HepG2 (cell line): ENCODE measurements around the gene MEAK7. TPM values are rescaled to one million over a fixed set of nuclear protein-coding genes. Genes with fewer than 3 reads are reported as not detected.

Source experiments
- ATAC-seq: fragments of 200-7000 bp; cut with Tn5 transposase; 3 replicates; pipeline ENCODE4 v1.9.1; 2020; ENCODE audit warnings: mild to moderate bottlenecking, moderate library complexity
- BruUV-seq: library from RNA; stranded (reverse); fragments of 400-500 nt; replicated peaks from 2 replicates; lab custom pipeline; 2021; lab: Mats Ljungman, UMichigan
- CTCF ChIA-PET: fragments of 300-600 bp; formaldehyde crosslinking; extraction: SDS; loops from one replicate; lab custom pipeline; 2021; ENCODE audit warnings: low total read pairs, inconsistent platforms, low intra/inter-chr PET ratio; lab: Yijun Ruan, JAX
- POLR2A ChIA-PET: fragments of 350-600 bp; sonication (Branson Sonifier 250); formaldehyde crosslinking; loops from one replicate; lab custom pipeline; 2020; ENCODE audit warnings: antibody characterized with exemption, inconsistent platforms; lab: Yijun Ruan, JAX
- DNase-seq: peaks from one replicate; pipeline ENCODE4 v3.0.0-alpha.2; 2015; ENCODE audit warnings: low spot score
- FAIRE-seq: peaks from 3 replicates; lab custom pipeline; 2011; peaks lifted over from hg19 to GRCh38; lab: Jason Lieb, UNC
- H2AFZ ChIP-seq: one replicate; pipeline ENCODE4 v1.6.1; 2011; ENCODE audit warnings: low read length, inconsistent platforms
- H3K27ac ChIP-seq: fragments of 300-600 bp; 3 replicates; pipeline ENCODE4 v1.8.0; 2011; ENCODE audit warnings: mixed run types, mild to moderate bottlenecking, mixed read lengths, low read length, inconsistent platforms; ENCODE audit not compliant: insufficient read depth; ENCODE audit errors: extremely low read length
- H3K27me3 ChIP-seq, 2 experiments: fragments of 200-600 bp in 1 of 2; 2 replicates in 1 of 2; 3 replicates in 1 of 2; pipeline versions ENCODE4 v1.6.0 to v1.8.0; 2011; ENCODE audit warnings: low read length in 2 of 2, mild to moderate bottlenecking in 2 of 2, moderate library complexity in 2 of 2, inconsistent platforms in 1 of 2; ENCODE audit not compliant: insufficient read depth in 2 of 2, control insufficient read depth in 1 of 2
- H3K36me3 ChIP-seq, 2 experiments: fragments of 200-600 bp in 1 of 2; replicated peaks in 1 of 2; 2 replicates in 1 of 2; 3 replicates in 1 of 2; pipeline versions ENCODE4 v1.5.1 to v1.8.0; 2011; ENCODE audit warnings: low read length in 2 of 2, inconsistent platforms in 1 of 2; ENCODE audit not compliant: insufficient read depth in 2 of 2, control insufficient read depth in 1 of 2
- H3K4me1 ChIP-seq: 2 replicates; pipeline ENCODE4 v1.5.1; 2012; ENCODE audit warnings: low read length, inconsistent platforms; ENCODE audit not compliant: insufficient read depth
- H3K4me2 ChIP-seq: 2 replicates; pipeline ENCODE4 v1.6.0; 2011; ENCODE audit warnings: low read depth, low read length, inconsistent platforms
- H3K4me3 ChIP-seq, 3 experiments: fragments of 200-600 bp in 1 of 3; sonication (generic), shearing (Covaris generic) in 1 of 3; replicated peaks in 1 of 3; 2 replicates each; pipeline ENCODE4 v1.5.1; 2011 to 2016; ENCODE audit warnings: low read length in 3 of 3, inconsistent platforms in 2 of 3, low read depth in 2 of 3, mild to moderate bottlenecking in 2 of 3, control low read depth in 1 of 3, mixed read lengths in 1 of 3; ENCODE audit not compliant: insufficient read depth in 1 of 3
- H3K79me2 ChIP-seq: one replicate; pipeline ENCODE4 v1.6.1; 2011; ENCODE audit warnings: low read length, inconsistent platforms; ENCODE audit not compliant: insufficient read depth
- H3K9ac ChIP-seq: 2 replicates; pipeline ENCODE4 v1.6.0; 2011; ENCODE audit warnings: mild to moderate bottlenecking, low read depth, low read length, inconsistent platforms; ENCODE audit not compliant: insufficient read depth
- H3K9me3 ChIP-seq: 2 replicates; pipeline ENCODE4 v1.5.1; 2012; ENCODE audit warnings: mild to moderate bottlenecking, low read length
- H4K20me1 ChIP-seq: 2 replicates; pipeline ENCODE4 v1.6.0; 2011; ENCODE audit warnings: inconsistent platforms, mild to moderate bottlenecking, low read length, moderate library complexity; ENCODE audit not compliant: insufficient read depth
- IRF9 ChIP-seq: sonication (generic); formaldehyde crosslinking; IDR thresholded peaks from 2 replicates; pipeline ENCODE4 v1.8.0; 2022; ENCODE audit warnings: missing genetic modification reagents, mild to moderate bottlenecking, borderline replicate concordance
- KLF13 ChIP-seq: sonication (generic); formaldehyde crosslinking; IDR thresholded peaks from 2 replicates; pipeline ENCODE4 v1.4.0; 2020; ENCODE audit warnings: mild to moderate bottlenecking, missing genetic modification reagents
- MAX ChIP-seq: IDR thresholded peaks from 2 replicates; pipeline ENCODE4 v1.6.1; 2012; ENCODE audit warnings: inconsistent platforms
- SAFB2 ChIP-seq: sonication (generic); formaldehyde crosslinking; IDR thresholded peaks from 2 replicates; pipeline ENCODE4 v1.5.1; 2020; ENCODE audit warnings: missing genetic modification reagents, low read depth, mild to moderate bottlenecking, borderline replicate concordance
- TOE1 ChIP-seq: sonication (generic); formaldehyde crosslinking; IDR thresholded peaks from 2 replicates; pipeline ENCODE4 v1.4.0; 2020; ENCODE audit warnings: mild to moderate bottlenecking, missing genetic modification reagents
- ZBTB42 ChIP-seq: sonication (generic); formaldehyde crosslinking; IDR thresholded peaks from 2 replicates; pipeline ENCODE4 v1.5.0; 2020; ENCODE audit warnings: mild to moderate bottlenecking, missing genetic modification reagents
- ZC3H13 ChIP-seq: sonication (generic); formaldehyde crosslinking; IDR thresholded peaks from 2 replicates; pipeline ENCODE4 v1.8.1; 2023; ENCODE audit warnings: mild to moderate bottlenecking, missing genetic modification reagents, moderate library complexity
- ZNF331 ChIP-seq: sonication (generic); formaldehyde crosslinking; IDR thresholded peaks from 2 replicates; pipeline ENCODE4 v1.4.0; 2020; ENCODE audit warnings: missing genetic modification reagents
- ZNF337 ChIP-seq: sonication (generic); formaldehyde crosslinking; IDR thresholded peaks from 2 replicates; pipeline ENCODE4 v1.5.1; 2020; ENCODE audit warnings: missing genetic modification reagents, low read depth, mild to moderate bottlenecking, borderline replicate concordance
- ZNF577 ChIP-seq: sonication (generic); formaldehyde crosslinking; IDR thresholded peaks from 2 replicates; pipeline ENCODE4 v1.4.0; 2020; ENCODE audit warnings: mild to moderate bottlenecking, low read depth, missing genetic modification reagents, borderline replicate concordance
- WGBS: methylation state at CpG from one replicate; pipeline ENCODE4 v1.1.6; 2017; ENCODE audit warnings: low lambda C conversion rate; 5-methylcytosine and 5-hydroxymethylcytosine counted together
- in situ Hi-C: cut with HindIII; loops from 2 replicates; pipeline ENCODE4 v1.10.0; 2017; ENCODE audit warnings: low pct_unique_long_range_greater_than_20kb; ENCODE audit not compliant: extremely low pct_ligation_motif_present
- intact Hi-C: fragments of 100-400 bp; cut with micrococcal nuclease; formaldehyde crosslinking; loops from one replicate; pipeline ENCODE4 v1.10.0; 2022; ENCODE audit not compliant: unreplicated experiment
- polyA plus RNA-seq, 8 experiments: library from polyadenylated mRNA; depleted of rRNA in 3 of 8; stranded (reverse) in 7 of 8; unstranded in 1 of 8; fragments of >200 nt; fragmentation: Illumina TruSeq in 4 of 8; extraction: Trizol in 4 of 8; gene quantifications; 2 replicates each; pipeline versions ENCODE4 v1.2.1 to v1.2.3, GENCODE V29; 2011 to 2016; ENCODE audit warnings: low read depth in 4 of 8, missing spikeins in 1 of 8, mixed read lengths in 1 of 8; ENCODE audit not compliant: insufficient read depth in 1 of 8
- total RNA-seq, 5 experiments: library from RNA; depleted of rRNA; stranded (reverse); fragments of >200 nt; fragmentation: Illumina TruSeq; extraction: Trizol; gene quantifications; 2 replicates each; pipeline ENCODE4 v1.2.3, GENCODE V29; 2016; ENCODE audit warnings: low read depth in 1 of 5

The MEAK7 gene
- total and polyA plus RNA-seq, 2 of the 13 experiments (the other 11 are each of a cell fraction or from before 2014, with no cell fraction given): 11.8 to 14.7 TPM

GRCh38 chr16:84513123-84513522, 8.7 kb upstream of the MEAK7 start:
- H2AFZ ChIP-seq: no peak overlapping the region
- no peaks in the 10 kb centered on the region for H3K36me3 ChIP-seq
- BruUV-seq: no TSS peak
- H3K4me1 ChIP-seq: peaks cover 35% of the 10 kb centered on the region
- H4K20me1 ChIP-seq: no peaks in the 10 kb centered on the region
- FAIRE-seq: no peak
- TF ChIP-seq ZNF337 (CRISPR knock-in tag) (no peak), ZBTB42 (no peak), MAX (no peak), ZNF331 (no peak), ZNF577 (CRISPR knock-in tag) (no peak)
- H3K27me3 ChIP-seq: no peaks in the 10 kb centered on the region; a peak in 1 of 5 replicates
- no peak for DNase-seq
- H3K4me2 ChIP-seq: no peak overlapping the region
- no peak for ATAC-seq
- in situ Hi-C loops: loop anchor here (5.0 to 10.0 kb wide), 2 partner anchors 109 to 212 kb away; no protein-coding TSS in a partner anchor
- H3K27ac ChIP-seq: no peak overlapping the region
- H3K9me3 ChIP-seq: no peaks in the 10 kb centered on the region
- ChIA-PET CTCF (interaction anchor here (3.6 kb wide), 1 partner anchor 109 kb away, joined by 77 read pairs; no protein-coding TSS in a partner anchor), POLR2A (no interaction called here)
- H3K9ac ChIP-seq: no peak overlapping the region
- WGBS: 80% methylated on average over 10 of the region's 10 CpGs
- no peak overlapping the region for H3K4me3 ChIP-seq
- H3K79me2 ChIP-seq: no peaks in the 10 kb centered on the region
- intact Hi-C loops: loop anchor here (5.0 kb wide), 1 partner anchor 214 kb away; no protein-coding TSS in a partner anchor

GRCh38 chr16:84511831-84512230, 7.4 kb upstream of the MEAK7 start:
- DNase-seq: no peak
- no peak for TF ChIP-seq TOE1 (CRISPR knock-in tag)
- 0 out of 2 replicates have a peak, but pooled peaks have one; percentile 33 for TF ChIP-seq IRF9
- TF ChIP-seq ZC3H13 (CRISPR knock-in tag): 0 out of 2 replicates have a peak, but pooled peaks have one; percentile 28
- TF ChIP-seq KLF13 (CRISPR knock-in tag): no peak
- TF ChIP-seq SAFB2: 0 out of 2 replicates have a peak, but pooled peaks have one; percentile 31
- TF ChIP-seq, all 625 proteins: peak for 3
- 46% methylated on average over 13 of the region's 13 CpGs for WGBS
- CTCF ChIA-PET: interaction anchor here (1.1 to 3.6 kb wide), 4 partner anchors 100 to 227 kb away, joined by 4 to 77 read pairs (median 6); no protein-coding TSS in a partner anchor
- in situ Hi-C loops (loop anchor here (5.0 to 10.0 kb wide), 2 partner anchors 110 to 213 kb away; no protein-coding TSS in a partner anchor), intact Hi-C loops (loop anchor here (1.0 to 5.0 kb wide), 2 partner anchors 110 to 215 kb away; no protein-coding TSS in a partner anchor)
- no peaks in the 10 kb centered on the region for H3K79me2 ChIP-seq
- FAIRE-seq (no peak), ATAC-seq (no peak)
- no peak overlapping the region for H3K27ac ChIP-seq
- no peaks in the 10 kb centered on the region; a peak in 1 of 5 replicates for H3K27me3 ChIP-seq
- no peak overlapping the region for H3K9ac ChIP-seq
- H3K4me3 ChIP-seq: no peak overlapping the region
- H4K20me1 ChIP-seq: no peaks in the 10 kb centered on the region
- BruUV-seq: no TSS peak
- H2AFZ ChIP-seq: no peak overlapping the region
- no peaks in the 10 kb centered on the region for H3K9me3 ChIP-seq
- no peak overlapping the region for H3K4me2 ChIP-seq
- peaks cover 35% of the 10 kb centered on the region for H3K4me1 ChIP-seq
- H3K36me3 ChIP-seq: no peaks in the 10 kb centered on the region
- POLR2A ChIA-PET: no interaction called here
